ENCODE results near the gene RAB10. TPM values are rescaled to one million over a fixed set of nuclear protein-coding genes. Genes with fewer than 3 reads are reported as not detected.
"Not testable (repeated sequence)": the region's sequence is repeated elsewhere in the genome, so short reads cannot be mapped to it uniquely, and the experiment has no call there.

RAB10 gene
- total and polyA plus RNA-seq, 2 experiments from 2014 or later: 100 to 122 TPM

DNA sequence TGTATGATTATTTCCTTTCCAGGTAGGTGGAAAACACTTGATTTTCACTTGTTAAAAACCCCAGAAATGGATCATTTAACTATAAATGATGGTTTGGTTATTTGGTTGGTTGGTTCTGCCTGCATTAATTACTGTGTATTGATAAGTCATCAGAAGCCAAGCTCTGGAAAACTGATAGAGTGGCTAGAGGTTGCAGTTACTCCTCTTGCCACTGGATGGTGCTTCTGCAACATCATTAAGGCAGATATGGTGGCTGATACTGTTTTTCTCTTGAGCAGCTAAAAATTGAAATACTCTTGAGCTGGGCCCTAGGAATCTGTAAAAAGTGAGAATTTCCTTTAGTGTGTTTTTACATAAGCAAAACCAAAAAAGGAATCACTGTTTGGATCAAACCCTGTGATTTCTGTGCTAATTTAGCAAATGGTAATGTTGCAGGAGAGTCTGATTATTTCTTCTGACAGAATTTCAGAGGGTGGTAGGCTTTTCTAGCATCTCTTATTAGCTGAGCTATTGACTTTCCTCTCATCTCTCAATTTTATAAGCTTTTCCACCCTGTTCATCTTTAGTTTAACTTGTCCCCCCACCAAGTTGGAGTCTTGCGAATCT is 54.3 kb downstream of the RAB10 start:
- H4K20me1 ChIP-seq (ENCODE audit: insufficient read depth, poor library complexity, severe bottlenecking): peaks cover 63% of the 10 kb centered on the region
- WGBS (ENCODE audit: low lambda C conversion rate, missing lambda C conversion rate): 88% methylated on average over 1 of the region's 1 CpG
- no peaks in the 10 kb centered on the region for H3K27me3 ChIP-seq
- H3K4me2 ChIP-seq: no peak overlapping the region
- H3K4me3 ChIP-seq: no peak overlapping the region
- TF ChIP-seq EZH2 (IDR thresholded peaks at IDR 0.05; ENCODE audit: borderline replicate concordance): no peak
- TF ChIP-seq, protein P1, sequence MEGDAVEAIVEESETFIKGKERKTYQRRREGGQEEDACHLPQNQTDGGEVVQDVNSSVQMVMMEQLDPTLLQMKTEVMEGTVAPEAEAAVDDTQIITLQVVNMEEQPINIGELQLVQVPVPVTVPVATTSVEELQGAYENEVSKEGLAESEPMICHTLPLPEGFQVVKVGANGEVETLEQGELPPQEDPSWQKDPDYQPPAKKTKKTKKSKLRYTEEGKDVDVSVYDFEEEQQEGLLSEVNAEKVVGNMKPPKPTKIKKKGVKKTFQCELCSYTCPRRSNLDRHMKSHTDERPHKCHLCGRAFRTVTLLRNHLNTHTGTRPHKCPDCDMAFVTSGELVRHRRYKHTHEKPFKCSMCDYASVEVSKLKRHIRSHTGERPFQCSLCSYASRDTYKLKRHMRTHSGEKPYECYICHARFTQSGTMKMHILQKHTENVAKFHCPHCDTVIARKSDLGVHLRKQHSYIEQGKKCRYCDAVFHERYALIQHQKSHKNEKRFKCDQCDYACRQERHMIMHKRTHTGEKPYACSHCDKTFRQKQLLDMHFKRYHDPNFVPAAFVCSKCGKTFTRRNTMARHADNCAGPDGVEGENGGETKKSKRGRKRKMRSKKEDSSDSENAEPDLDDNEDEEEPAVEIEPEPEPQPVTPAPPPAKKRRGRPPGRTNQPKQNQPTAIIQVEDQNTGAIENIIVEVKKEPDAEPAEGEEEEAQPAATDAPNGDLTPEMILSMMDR (IDR thresholded peaks at IDR 0.05; ENCODE audit: poor library complexity): peak; percentile 61
- TF ChIP-seq EZH2phosphoT487 (IDR thresholded peaks at IDR 0.05; ENCODE audit: low read depth, severe bottlenecking, unreplicated experiment): no peak
- H3K79me2 ChIP-seq: peaks cover 95% of the 10 kb centered on the region
- no peaks in the 10 kb centered on the region for H3K4me1 ChIP-seq (ENCODE audit: insufficient read depth)
- H3K27ac ChIP-seq: no peak overlapping the region
- H3K9me3 ChIP-seq (ENCODE audit: low read depth): no peaks in the 10 kb centered on the region
- no peaks in the 10 kb centered on the region for H3K36me3 ChIP-seq (replicated peaks; ENCODE audit: insufficient read depth, low read depth)
- peak; percentile 28 for DNase-seq (ENCODE audit: low spot score)
- H3K9me2 ChIP-seq (replicated peaks; ENCODE audit: insufficient read depth): no peaks in the 10 kb centered on the region
- no peak overlapping the region for H2AFZ ChIP-seq

DNA sequence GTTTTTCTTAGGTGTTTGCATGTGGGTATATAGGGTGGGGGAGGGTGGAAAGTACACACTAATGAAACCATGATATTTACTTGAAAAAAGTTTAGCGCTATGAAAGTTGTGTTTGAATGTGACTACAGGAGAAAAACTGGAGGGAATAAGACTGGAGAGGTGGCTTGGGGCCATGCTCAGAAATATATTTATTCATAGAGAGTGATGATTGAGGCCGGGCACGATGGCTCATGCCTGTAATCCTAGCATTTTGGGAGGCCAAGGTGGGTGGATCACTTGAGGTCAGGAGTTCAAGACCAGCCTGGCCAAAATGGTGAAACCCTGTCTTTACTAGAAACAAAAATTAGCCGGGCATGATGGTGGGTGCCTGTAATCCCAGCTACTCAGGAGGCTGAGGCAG is 55.0 kb downstream of the RAB10 start:
- not testable (repeated sequence) for H3K9me2 ChIP-seq (replicated peaks; ENCODE audit: insufficient read depth); H3K4me1 ChIP-seq (ENCODE audit: insufficient read depth); H3K9me3 ChIP-seq (ENCODE audit: low read depth); H3K4me2 ChIP-seq; H2AFZ ChIP-seq; DNase-seq (ENCODE audit: low spot score); H3K27me3 ChIP-seq; H3K36me3 ChIP-seq (replicated peaks; ENCODE audit: insufficient read depth, low read depth); H3K4me3 ChIP-seq; H3K27ac ChIP-seq
- 95% methylated on average over 4 of the region's 4 CpGs for WGBS (ENCODE audit: low lambda C conversion rate, missing lambda C conversion rate)
- Histone ChIP-seq H3K79me2 (peaks cover 95% of the 10 kb centered on the region), H4K20me1 (ENCODE audit: insufficient read depth, poor library complexity, severe bottlenecking) (peaks cover 60% of the 10 kb centered on the region)

DNA sequence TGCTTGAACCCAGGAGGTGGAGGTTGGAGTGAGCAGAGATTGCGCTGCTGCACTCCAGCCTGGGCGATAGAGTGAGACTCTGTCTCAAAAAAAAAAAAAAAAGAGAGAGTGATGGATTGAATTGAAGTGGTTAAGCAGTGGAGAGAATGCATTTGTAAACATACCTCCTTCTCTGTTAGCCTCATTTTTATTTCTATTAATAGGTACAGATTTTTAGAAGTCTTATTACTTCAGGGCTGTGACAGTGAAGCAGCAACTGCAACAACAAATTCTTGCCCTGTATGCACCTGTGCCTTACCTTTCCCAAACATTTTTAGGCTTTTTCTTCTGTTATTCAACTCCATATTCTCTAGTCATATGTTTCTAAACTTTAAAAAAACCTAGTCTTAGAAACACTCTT is 55.5 kb downstream of the RAB10 start:
- no peaks in the 10 kb centered on the region for H3K4me1 ChIP-seq (ENCODE audit: insufficient read depth)
- H3K27me3 ChIP-seq: no peaks in the 10 kb centered on the region
- H3K4me3 ChIP-seq: no peak overlapping the region
- no peaks in the 10 kb centered on the region for H3K9me3 ChIP-seq (ENCODE audit: low read depth)
- no peak overlapping the region for H2AFZ ChIP-seq
- H3K79me2 ChIP-seq: peaks cover 95% of the 10 kb centered on the region
- TF ChIP-seq, protein P1 (IDR thresholded peaks at IDR 0.05; ENCODE audit: poor library complexity): no peak
- TF ChIP-seq EZH2phosphoT487 (IDR thresholded peaks at IDR 0.05; ENCODE audit: low read depth, severe bottlenecking, unreplicated experiment) (no peak), EZH2 (IDR thresholded peaks at IDR 0.05; ENCODE audit: borderline replicate concordance) (no peak)
- H3K36me3 ChIP-seq (replicated peaks; ENCODE audit: insufficient read depth, low read depth): no peaks in the 10 kb centered on the region
- H4K20me1 ChIP-seq (ENCODE audit: insufficient read depth, poor library complexity, severe bottlenecking): peaks cover 59% of the 10 kb centered on the region
- no peak overlapping the region for H3K27ac ChIP-seq
- H3K9me2 ChIP-seq (replicated peaks; ENCODE audit: insufficient read depth): no peaks in the 10 kb centered on the region
- WGBS (ENCODE audit: low lambda C conversion rate, missing lambda C conversion rate): 84% methylated on average over 2 of the region's 2 CpGs
- H3K4me2 ChIP-seq: no peak overlapping the region
- no peak for DNase-seq (ENCODE audit: low spot score)

DNA sequence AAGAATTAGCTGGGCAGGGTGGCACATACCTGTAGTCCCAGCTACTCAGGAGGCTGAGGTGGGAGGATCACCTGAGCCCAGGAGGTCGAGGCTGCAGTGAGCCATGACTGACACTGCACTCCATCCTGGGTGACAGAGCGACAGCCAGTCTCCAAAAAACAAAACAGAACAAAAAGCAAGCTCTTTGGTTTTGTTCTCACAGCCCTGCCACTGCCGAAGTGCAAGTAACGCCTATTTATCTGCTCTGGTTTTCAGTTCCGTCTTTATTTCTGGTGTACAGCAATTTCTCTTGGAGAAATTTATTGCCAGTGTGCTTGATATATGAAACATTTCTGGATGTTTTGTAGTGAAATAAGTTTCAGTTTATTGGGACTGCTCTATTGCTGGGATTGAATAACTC is 61.9 kb downstream of the RAB10 start:
- no peaks in the 10 kb centered on the region for H3K36me3 ChIP-seq (replicated peaks; ENCODE audit: insufficient read depth, low read depth)
- DNase-seq (ENCODE audit: low spot score): no peak
- no peaks in the 10 kb centered on the region for H3K9me2 ChIP-seq (replicated peaks; ENCODE audit: insufficient read depth)
- H3K9me3 ChIP-seq (ENCODE audit: low read depth): no peaks in the 10 kb centered on the region
- no peaks in the 10 kb centered on the region for H3K4me1 ChIP-seq (ENCODE audit: insufficient read depth)
- TF ChIP-seq EZH2 (IDR thresholded peaks at IDR 0.05; ENCODE audit: borderline replicate concordance) (no peak), EZH2phosphoT487 (IDR thresholded peaks at IDR 0.05; ENCODE audit: low read depth, severe bottlenecking, unreplicated experiment) (no peak)
- TF ChIP-seq, protein P1 (IDR thresholded peaks at IDR 0.05; ENCODE audit: poor library complexity): no peak
- peaks cover 69% of the 10 kb centered on the region for H4K20me1 ChIP-seq (ENCODE audit: insufficient read depth, poor library complexity, severe bottlenecking)
- H3K4me3 ChIP-seq: no peak overlapping the region
- H3K79me2 ChIP-seq: peaks cover 100% of the 10 kb centered on the region
- H3K27me3 ChIP-seq: no peaks in the 10 kb centered on the region
- no peak overlapping the region for H3K27ac ChIP-seq
- 95% methylated on average over 5 of the region's 5 CpGs for WGBS (ENCODE audit: low lambda C conversion rate, missing lambda C conversion rate)
- no peak overlapping the region for H3K4me2 ChIP-seq
- no peak overlapping the region for H2AFZ ChIP-seq

All from hepatocyte (in vitro differentiated cells).